Gastrocnemius medialis (tissue), 4 donors: ENCODE measurements around the gene CYP2D6.

Experiments used
- POLR2A ChIP-seq, 2 donors: fragments of 450-650 bp; IDR thresholded peaks; one replicate each; pipeline ENCODE4 v1.6.1; 2017; ENCODE audit warnings: antibody characterized with exemption in 2 of 2, mild to moderate bottlenecking in 2 of 2, moderate library complexity in 2 of 2
- TF ChIP-seq, protein P1 (sequence below), 5 experiments: fragments of 450-650 bp in 3 of 5; fragments of 200-600 bp in 2 of 5; sonication (generic) in 2 of 5; IDR thresholded peaks in 4 of 5; conservative IDR thresholded peaks in 1 of 5; 1 replicate in 4 of 5; 2 replicates in 1 of 5; pipeline ENCODE4 v1.5.1; 2016 to 2019; ENCODE audit warnings: antibody characterized with exemption in 5 of 5, mild to moderate bottlenecking in 3 of 5, moderate library complexity in 3 of 5

GRCh38 chr22:42176255-42176915 is 45.8 kb upstream of the CYP2D6 start:
- TF ChIP-seq, protein P1, sequence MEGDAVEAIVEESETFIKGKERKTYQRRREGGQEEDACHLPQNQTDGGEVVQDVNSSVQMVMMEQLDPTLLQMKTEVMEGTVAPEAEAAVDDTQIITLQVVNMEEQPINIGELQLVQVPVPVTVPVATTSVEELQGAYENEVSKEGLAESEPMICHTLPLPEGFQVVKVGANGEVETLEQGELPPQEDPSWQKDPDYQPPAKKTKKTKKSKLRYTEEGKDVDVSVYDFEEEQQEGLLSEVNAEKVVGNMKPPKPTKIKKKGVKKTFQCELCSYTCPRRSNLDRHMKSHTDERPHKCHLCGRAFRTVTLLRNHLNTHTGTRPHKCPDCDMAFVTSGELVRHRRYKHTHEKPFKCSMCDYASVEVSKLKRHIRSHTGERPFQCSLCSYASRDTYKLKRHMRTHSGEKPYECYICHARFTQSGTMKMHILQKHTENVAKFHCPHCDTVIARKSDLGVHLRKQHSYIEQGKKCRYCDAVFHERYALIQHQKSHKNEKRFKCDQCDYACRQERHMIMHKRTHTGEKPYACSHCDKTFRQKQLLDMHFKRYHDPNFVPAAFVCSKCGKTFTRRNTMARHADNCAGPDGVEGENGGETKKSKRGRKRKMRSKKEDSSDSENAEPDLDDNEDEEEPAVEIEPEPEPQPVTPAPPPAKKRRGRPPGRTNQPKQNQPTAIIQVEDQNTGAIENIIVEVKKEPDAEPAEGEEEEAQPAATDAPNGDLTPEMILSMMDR (IDR thresholded peaks at IDR 0.05 in 4 of 5, conservative IDR thresholded peaks at IDR 0.05 in 1 of 5): no peak
- no peak for TF ChIP-seq POLR2A (IDR thresholded peaks at IDR 0.05)
